ENCODE results near the gene ARNT2. TPM values are rescaled to one million over a fixed set of nuclear protein-coding genes. Genes with fewer than 3 reads are reported as not detected.

The ARNT2 gene
- total RNA-seq, 2 donors from 2014 or later: 9.1 to 43.7 TPM

DNA sequence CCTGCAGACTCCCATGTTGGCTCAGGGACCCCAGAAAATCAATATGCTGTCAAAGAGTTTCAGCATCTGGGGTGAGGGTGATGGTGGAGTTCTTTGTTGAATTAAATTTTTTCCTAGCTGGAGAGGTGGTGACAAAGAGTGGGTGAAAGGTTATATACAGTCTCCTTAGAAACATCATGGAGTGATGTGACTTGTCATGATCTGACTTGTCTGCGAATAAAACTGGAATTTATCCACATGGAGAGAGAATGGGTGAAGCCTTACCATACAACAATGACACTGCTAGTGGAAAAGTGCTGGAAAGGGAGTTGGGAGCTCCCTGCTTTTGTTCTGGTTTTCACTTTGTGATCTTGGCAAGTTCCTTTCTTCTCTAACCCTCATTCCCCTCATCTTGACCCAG, 75.0 kb downstream of the ARNT2 start:
- H3K9me3 ChIP-seq: no peaks in the 10 kb centered on the region
- no peak for TF ChIP-seq POLR2AphosphoS5 (IDR thresholded peaks at IDR 0.05)
- TF ChIP-seq POLR2A (IDR thresholded peaks at IDR 0.05): no peak
- TF ChIP-seq, protein P1, sequence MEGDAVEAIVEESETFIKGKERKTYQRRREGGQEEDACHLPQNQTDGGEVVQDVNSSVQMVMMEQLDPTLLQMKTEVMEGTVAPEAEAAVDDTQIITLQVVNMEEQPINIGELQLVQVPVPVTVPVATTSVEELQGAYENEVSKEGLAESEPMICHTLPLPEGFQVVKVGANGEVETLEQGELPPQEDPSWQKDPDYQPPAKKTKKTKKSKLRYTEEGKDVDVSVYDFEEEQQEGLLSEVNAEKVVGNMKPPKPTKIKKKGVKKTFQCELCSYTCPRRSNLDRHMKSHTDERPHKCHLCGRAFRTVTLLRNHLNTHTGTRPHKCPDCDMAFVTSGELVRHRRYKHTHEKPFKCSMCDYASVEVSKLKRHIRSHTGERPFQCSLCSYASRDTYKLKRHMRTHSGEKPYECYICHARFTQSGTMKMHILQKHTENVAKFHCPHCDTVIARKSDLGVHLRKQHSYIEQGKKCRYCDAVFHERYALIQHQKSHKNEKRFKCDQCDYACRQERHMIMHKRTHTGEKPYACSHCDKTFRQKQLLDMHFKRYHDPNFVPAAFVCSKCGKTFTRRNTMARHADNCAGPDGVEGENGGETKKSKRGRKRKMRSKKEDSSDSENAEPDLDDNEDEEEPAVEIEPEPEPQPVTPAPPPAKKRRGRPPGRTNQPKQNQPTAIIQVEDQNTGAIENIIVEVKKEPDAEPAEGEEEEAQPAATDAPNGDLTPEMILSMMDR (IDR thresholded peaks at IDR 0.05): no peak
- WGBS: 52% methylated on average over 1 of the region's 1 CpG
- H3K27me3 ChIP-seq (replicated peaks; ENCODE audit: insufficient read depth): no peaks in the 10 kb centered on the region
- H3K4me3 ChIP-seq: no peak overlapping the region
- H3K27ac ChIP-seq: no peak overlapping the region
- no peak for DNase-seq (ENCODE audit: low spot score)
- no peaks in the 10 kb centered on the region for H3K36me3 ChIP-seq
- no peaks in the 10 kb centered on the region for H3K4me1 ChIP-seq (replicated peaks)
- intact Hi-C loops (cut with DNase I): no loop called here

DNA sequence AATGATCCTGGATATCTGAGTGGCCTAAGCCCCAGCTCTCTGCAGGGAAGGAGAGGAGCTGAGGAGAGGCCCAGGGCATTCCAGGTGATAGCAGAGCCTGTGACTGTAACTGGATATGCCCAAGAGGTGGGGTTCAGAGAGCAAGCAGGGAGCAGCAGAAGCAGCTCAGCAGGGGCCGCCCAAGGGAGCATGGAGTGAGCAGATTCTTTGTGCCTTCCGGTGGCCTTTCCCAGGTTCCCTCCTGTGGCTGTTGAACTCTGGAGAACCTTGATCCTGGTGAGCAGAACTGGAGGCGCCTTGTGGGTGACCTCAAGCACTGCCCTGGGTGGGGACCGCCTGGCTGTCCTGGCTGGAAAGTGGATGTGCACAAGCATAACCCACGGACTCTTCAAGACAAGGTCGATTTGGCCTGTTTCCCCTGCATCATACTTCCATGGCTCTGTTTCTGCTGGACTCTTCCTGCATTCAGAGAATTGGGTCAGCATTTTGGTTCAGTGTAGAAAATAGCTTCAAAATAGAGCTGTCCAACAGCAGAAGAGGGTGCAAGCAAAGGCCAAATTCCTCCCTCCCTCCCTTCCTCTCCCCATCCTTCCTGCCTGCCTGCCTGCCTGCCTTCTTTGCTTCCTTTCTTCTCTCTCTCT, 76.1 kb downstream of the ARNT2 start:
- 72% methylated on average over 6 of the region's 6 CpGs for WGBS
- H3K4me1 ChIP-seq (replicated peaks): no peaks in the 10 kb centered on the region
- H3K9me3 ChIP-seq: no peaks in the 10 kb centered on the region
- H3K27me3 ChIP-seq (replicated peaks; ENCODE audit: insufficient read depth): no peaks in the 10 kb centered on the region
- TF ChIP-seq POLR2AphosphoS5 (IDR thresholded peaks at IDR 0.05): no peak
- H3K36me3 ChIP-seq: no peaks in the 10 kb centered on the region
- peak overlapping the region in 1 of 2 donors; percentile 9 for H3K27ac ChIP-seq
- intact Hi-C loops (cut with DNase I): no loop called here
- DNase-seq (ENCODE audit: low spot score): no peak
- no peak overlapping the region for H3K4me3 ChIP-seq

DNA sequence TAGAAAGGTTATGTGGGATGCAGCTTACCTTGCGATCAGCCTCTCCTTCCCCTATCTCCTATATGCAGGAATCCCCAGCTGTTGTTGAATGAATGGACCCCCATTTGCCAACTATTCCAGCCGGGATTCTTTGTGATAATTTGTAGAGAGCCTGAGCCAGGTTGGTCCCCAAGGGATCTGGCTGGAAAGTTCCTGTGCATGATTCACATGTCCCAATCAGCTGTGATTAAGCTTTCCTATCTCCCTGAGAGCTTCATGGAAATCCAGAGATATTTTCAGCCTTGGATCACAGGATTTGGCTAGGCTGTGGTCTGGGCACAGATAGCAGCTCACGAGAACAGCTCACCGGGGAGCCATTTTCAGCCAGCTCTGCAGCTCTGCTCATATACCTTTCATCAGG, 76.7 kb downstream of the ARNT2 start:
- Histone ChIP-seq H3K27me3 (replicated peaks; ENCODE audit: insufficient read depth) (no peaks in the 10 kb centered on the region), H3K36me3 (no peaks in the 10 kb centered on the region), H3K4me1 (replicated peaks) (no peaks in the 10 kb centered on the region), H3K9me3 (no peaks in the 10 kb centered on the region), H3K4me3 (no peak overlapping the region), H3K27ac (no peak overlapping the region)
- TF ChIP-seq POLR2AphosphoS5 (IDR thresholded peaks at IDR 0.05) (peak; percentile 37), POLR2A (IDR thresholded peaks at IDR 0.05) (no peak)
- TF ChIP-seq, protein P1 (IDR thresholded peaks at IDR 0.05): no peak
- intact Hi-C loops (cut with DNase I): no loop called here
- WGBS: 47% methylated on average over 4 of the region's 4 CpGs
- DNase-seq (ENCODE audit: low spot score): no peak

DNA sequence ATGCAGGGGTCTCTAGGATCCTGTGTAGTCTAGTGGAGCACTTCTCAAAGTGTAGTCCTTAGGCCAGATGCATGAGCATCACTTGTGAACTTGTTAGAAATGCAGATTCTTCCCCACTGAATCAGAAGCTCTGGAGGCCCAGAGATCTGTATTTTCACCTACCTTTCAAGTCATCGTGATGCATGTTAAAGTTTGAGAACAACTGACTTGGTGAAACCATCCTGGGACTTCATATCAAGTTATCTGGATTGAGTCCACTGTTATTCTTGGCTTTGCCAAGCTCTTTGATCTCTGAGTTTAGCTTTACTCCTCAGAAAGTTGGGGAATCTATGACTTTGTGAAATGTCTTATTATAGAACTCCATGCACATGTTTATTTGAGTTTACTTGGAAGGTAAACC, 78.5 kb downstream of the ARNT2 start:
- Histone ChIP-seq H3K27me3 (replicated peaks; ENCODE audit: insufficient read depth) (no peaks in the 10 kb centered on the region), H3K4me1 (replicated peaks) (no peaks in the 10 kb centered on the region), H3K36me3 (no peaks in the 10 kb centered on the region), H3K4me3 (no peak overlapping the region), H3K27ac (no peak overlapping the region), H3K9me3 (no peaks in the 10 kb centered on the region)
- WGBS: 63% methylated on average over 1 of the region's 1 CpG
- TF ChIP-seq POLR2A (IDR thresholded peaks at IDR 0.05): no peak
- TF ChIP-seq POLR2AphosphoS5 (IDR thresholded peaks at IDR 0.05): no peak
- TF ChIP-seq, protein P1 (IDR thresholded peaks at IDR 0.05): no peak
- DNase-seq (ENCODE audit: low spot score): no peak
- intact Hi-C loops (cut with DNase I): no loop called here

DNA sequence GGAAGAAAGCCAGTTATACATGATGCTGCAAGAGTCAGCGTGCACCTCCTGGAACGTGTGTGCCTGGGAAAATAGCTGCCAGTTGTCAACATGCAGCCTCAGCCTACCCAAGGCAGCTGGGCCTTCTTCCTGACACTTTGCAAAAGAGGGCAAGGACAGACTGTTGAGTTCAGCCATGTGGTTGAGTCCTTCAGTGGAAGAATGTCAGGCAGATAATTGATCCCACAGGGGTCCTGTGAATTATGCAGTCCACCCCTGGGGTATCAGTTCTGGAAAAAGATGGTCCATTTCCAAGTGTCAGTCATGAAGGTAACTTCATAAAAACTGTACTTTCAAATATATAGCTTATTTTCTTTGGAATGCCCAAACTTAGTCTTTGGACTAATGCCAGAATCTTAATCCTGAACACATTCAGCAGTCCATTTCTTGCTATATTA, 79.6 kb downstream of the ARNT2 start:
- Histone ChIP-seq H3K4me1 (replicated peaks) (no peaks in the 10 kb centered on the region), H3K36me3 (no peaks in the 10 kb centered on the region), H3K4me3 (no peak overlapping the region), H3K9me3 (no peaks in the 10 kb centered on the region), H3K27me3 (replicated peaks; ENCODE audit: insufficient read depth) (no peaks in the 10 kb centered on the region), H3K27ac (no peak overlapping the region)
- intact Hi-C loops (cut with DNase I): no loop called here
- WGBS: 32% methylated on average over 2 of the region's 2 CpGs
- TF ChIP-seq, protein P1 (IDR thresholded peaks at IDR 0.05): no peak
- no peak for TF ChIP-seq POLR2A (IDR thresholded peaks at IDR 0.05)
- TF ChIP-seq POLR2AphosphoS5 (IDR thresholded peaks at IDR 0.05): no peak
- DNase-seq (ENCODE audit: low spot score): no peak
